CD8-positive, alpha-beta memory T cell (primary cell): ENCODE results near the gene NPAS3. TPM values are rescaled to one million over a fixed set of nuclear protein-coding genes. Genes with fewer than 3 reads are reported as not detected.

Experiments used
- CTCF ChIA-PET: fragments of 350-600 bp; sonication (Branson Sonifier 250); formaldehyde crosslinking; loops from one replicate; lab custom pipeline; 2021; ENCODE audit warnings: antibody characterized with exemption; lab: Charles Lee
- POLR2A ChIA-PET: fragments of 350-600 bp; sonication (Branson Sonifier 250); formaldehyde crosslinking; loops from one replicate; lab custom pipeline; 2021; ENCODE audit warnings: antibody characterized with exemption; lab: Charles Lee
- DNase-seq, 5 donors: peaks; one replicate each; pipeline versions ENCODE4 v3.0.0 to v3.0.0-alpha.2; 2020 to 2022; ENCODE audit warnings: mixed read lengths in 1 of 5
- H3K27ac ChIP-seq: one replicate; pipeline ENCODE4 v1.7.0; 2013; ENCODE audit warnings: low read depth, mild to moderate bottlenecking, low read length, moderate library complexity
- H3K27me3 ChIP-seq: 2 replicates; pipeline ENCODE4 v1.7.0; 2013; ENCODE audit warnings: low read length, mild to moderate bottlenecking; ENCODE audit not compliant: insufficient read depth, poor library complexity, severe bottlenecking
- H3K36me3 ChIP-seq: 2 replicates; pipeline ENCODE4 v1.7.0; 2013; ENCODE audit warnings: mild to moderate bottlenecking, low read length, moderate library complexity; ENCODE audit not compliant: insufficient read depth
- H3K4me1 ChIP-seq: 2 replicates; pipeline ENCODE4 v1.7.0; 2013; ENCODE audit warnings: mild to moderate bottlenecking, low read length, moderate library complexity; ENCODE audit not compliant: insufficient read depth
- H3K4me3 ChIP-seq: 2 replicates; pipeline ENCODE4 v1.7.0; 2013; ENCODE audit warnings: mild to moderate bottlenecking, low read length
- H3K9me3 ChIP-seq: 2 replicates; pipeline ENCODE4 v1.7.0; 2013; ENCODE audit warnings: mild to moderate bottlenecking, low read length
- H3K27ac Mint-ChIP-seq, 8 donors: one replicate each; pipeline ENCODE4 v1.8.0; 2020 to 2021; ENCODE audit warnings: mixed read lengths in 8 of 8, mild to moderate bottlenecking in 6 of 8, inconsistent platforms in 3 of 8, moderate library complexity in 3 of 8
- H3K27me3 Mint-ChIP-seq, 2 donors: one replicate each; pipeline ENCODE4 v1.8.0; 2020 to 2021; ENCODE audit warnings: mixed read lengths in 2 of 2, mild to moderate bottlenecking in 1 of 2, moderate library complexity in 1 of 2
- H3K36me3 Mint-ChIP-seq, 3 donors: one replicate each; pipeline ENCODE4 v1.8.0; 2020 to 2021; ENCODE audit warnings: mixed read lengths in 3 of 3, inconsistent platforms in 1 of 3, mild to moderate bottlenecking in 1 of 3
- H3K4me1 Mint-ChIP-seq, 3 donors: one replicate each; pipeline ENCODE4 v1.8.0; 2020 to 2021; ENCODE audit warnings: mixed read lengths in 3 of 3, inconsistent platforms in 1 of 3, mild to moderate bottlenecking in 1 of 3
- H3K4me3 Mint-ChIP-seq, 7 donors: one replicate each; pipeline ENCODE4 v1.8.0; 2020 to 2021; ENCODE audit warnings: mixed read lengths in 7 of 7, mild to moderate bottlenecking in 6 of 7, moderate library complexity in 4 of 7, inconsistent platforms in 2 of 7
- H3K9me3 Mint-ChIP-seq, 5 donors: one replicate each; pipeline ENCODE4 v1.8.0; 2020 to 2022; ENCODE audit warnings: mixed read lengths in 5 of 5, mild to moderate bottlenecking in 3 of 5, moderate library complexity in 2 of 5, inconsistent platforms in 1 of 5
- polyA plus RNA-seq: library from polyadenylated mRNA; unstranded; fragments of 300-500 nt; fragmentation: Illumina TruSeq; gene quantifications from one replicate; pipeline ENCODE4 v1.2.3, GENCODE V29; 2021
- total RNA-seq, 2 experiments: library from RNA; stranded (reverse); gene quantifications; one replicate each; pipeline ENCODE4 v1.2.3, GENCODE V29; 2021

The NPAS3 gene
- total and polyA plus RNA-seq, 3 experiments from 2014 or later = not detected

DNA sequence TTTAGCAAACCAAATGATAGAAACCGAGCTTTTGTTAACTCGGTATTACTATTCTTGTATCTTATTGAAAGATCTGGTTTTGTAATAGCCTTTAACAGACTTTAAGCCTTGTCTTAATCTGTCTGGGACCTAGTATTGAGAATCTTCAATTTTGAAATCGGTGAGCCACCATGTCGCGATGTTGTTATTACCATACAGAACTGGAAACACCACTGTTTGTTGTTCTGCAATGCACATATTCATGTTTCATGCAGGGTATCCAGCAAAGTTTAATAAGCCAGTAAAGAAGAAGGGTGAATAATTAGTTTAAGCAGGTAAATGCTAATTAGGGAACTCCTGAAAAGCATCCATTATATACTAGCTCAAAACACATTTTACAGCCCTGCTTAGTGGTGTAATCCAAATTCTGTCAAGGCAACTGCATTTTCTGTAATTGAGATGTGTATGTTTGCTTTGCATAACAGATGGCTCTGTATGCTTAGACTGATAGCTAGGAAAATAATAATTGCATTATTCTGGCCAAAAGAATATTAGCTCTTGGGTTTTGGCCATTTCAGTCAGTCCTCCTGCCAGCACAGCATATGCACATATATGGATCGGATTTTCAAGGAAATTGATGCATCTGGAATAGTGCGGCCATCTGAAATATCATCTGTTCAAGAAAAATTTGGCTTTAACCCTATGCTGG is 623.0 kb downstream of the NPAS3 start:
- Histone ChIP-seq H3K36me3 (no peaks in the 10 kb centered on the region), H3K4me1 (no peaks in the 10 kb centered on the region), H3K27me3 (no peaks in the 10 kb centered on the region), H3K4me3 (no peak overlapping the region), H3K9me3 (no peaks in the 10 kb centered on the region), H3K27ac (no peak overlapping the region)
- Mint-ChIP-seq H3K27me3 (no peaks in the 10 kb centered on the region), H3K36me3 (no peaks in the 10 kb centered on the region), H3K9me3 (peaks cover 0 to 8% (median 4%) of the 10 kb centered on the region in 5 donors), H3K4me1 (no peaks in the 10 kb centered on the region), H3K4me3 (no peak overlapping the region), H3K27ac (no peak overlapping the region)
- ChIA-PET CTCF (no interaction called here), POLR2A (no interaction called here)
- DNase-seq = no peak

DNA sequence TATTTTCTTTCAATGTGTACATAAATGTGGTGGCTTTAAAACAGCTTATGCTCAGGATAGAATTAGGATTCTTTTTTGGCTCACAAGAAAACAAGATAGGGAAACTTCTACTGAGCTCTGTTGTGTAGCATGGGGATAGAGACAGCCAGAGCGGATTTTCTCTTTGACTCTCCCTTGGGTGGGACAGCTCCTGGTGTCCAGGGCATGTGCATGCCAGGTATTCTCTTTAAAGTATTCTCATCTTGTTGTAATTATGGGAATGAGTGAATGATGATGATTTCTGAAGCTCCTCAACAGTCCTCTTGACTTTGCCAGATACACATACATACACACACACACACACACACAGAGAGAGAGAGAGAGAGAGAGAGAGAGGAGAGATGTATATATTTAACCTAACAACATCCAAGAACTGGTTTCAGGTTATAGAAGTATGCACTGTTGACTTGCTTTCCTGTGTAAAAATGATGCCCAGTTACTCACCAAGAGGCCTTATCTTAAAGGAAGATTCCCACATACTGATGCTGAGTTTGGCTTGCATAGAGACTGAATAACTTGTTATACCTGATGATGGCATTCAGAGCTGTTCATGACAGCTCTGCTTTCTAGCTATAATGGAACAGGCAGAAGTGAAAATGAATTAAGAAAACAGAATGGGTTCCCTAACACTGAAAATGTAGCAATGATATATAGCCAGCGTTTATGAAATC is 624.7 kb downstream of the NPAS3 start:
- ChIA-PET CTCF (no interaction called here), POLR2A (no interaction called here)
- Mint-ChIP-seq H3K36me3 (no peaks in the 10 kb centered on the region), H3K27ac (no peak overlapping the region), H3K4me1 (no peaks in the 10 kb centered on the region), H3K27me3 (no peaks in the 10 kb centered on the region), H3K4me3 (no peak overlapping the region), H3K9me3 (peaks cover 0 to 6% (median 3%) of the 10 kb centered on the region in 5 donors)
- no peaks in the 10 kb centered on the region for H3K9me3 ChIP-seq
- H3K4me1 ChIP-seq = no peaks in the 10 kb centered on the region
- DNase-seq = no peak
- H3K4me3 ChIP-seq = no peak overlapping the region
- no peak overlapping the region for H3K27ac ChIP-seq
- no peaks in the 10 kb centered on the region for H3K36me3 ChIP-seq
- H3K27me3 ChIP-seq = no peaks in the 10 kb centered on the region

DNA sequence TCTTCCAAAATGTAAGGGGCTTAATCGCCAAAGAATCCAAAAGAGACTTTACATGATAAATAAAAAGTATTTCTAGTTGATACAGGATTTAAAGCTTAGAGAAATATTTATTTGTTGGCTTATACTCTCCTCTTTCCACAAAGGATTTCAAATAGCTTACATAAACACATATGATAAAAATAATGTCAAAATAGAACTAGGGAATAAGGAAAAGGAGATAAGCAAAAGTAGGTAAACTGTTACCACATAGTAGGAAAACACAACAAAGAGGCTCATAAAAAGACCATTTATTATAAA is 625.2 kb downstream of the NPAS3 start:
- CTCF ChIA-PET = no interaction called here
- Histone ChIP-seq H3K4me3 (no peak overlapping the region), H3K27ac (no peak overlapping the region), H3K9me3 (no peaks in the 10 kb centered on the region), H3K36me3 (no peaks in the 10 kb centered on the region), H3K4me1 (no peaks in the 10 kb centered on the region), H3K27me3 (no peaks in the 10 kb centered on the region)
- H3K4me1 Mint-ChIP-seq = no peaks in the 10 kb centered on the region
- DNase-seq = no peak
- H3K36me3 Mint-ChIP-seq = no peaks in the 10 kb centered on the region
- POLR2A ChIA-PET = no interaction called here
- no peak overlapping the region for H3K4me3 Mint-ChIP-seq
- no peak overlapping the region for H3K27ac Mint-ChIP-seq
- H3K27me3 Mint-ChIP-seq = no peaks in the 10 kb centered on the region
- H3K9me3 Mint-ChIP-seq = peaks cover 0 to 6% (median 3%) of the 10 kb centered on the region in 5 donors

DNA sequence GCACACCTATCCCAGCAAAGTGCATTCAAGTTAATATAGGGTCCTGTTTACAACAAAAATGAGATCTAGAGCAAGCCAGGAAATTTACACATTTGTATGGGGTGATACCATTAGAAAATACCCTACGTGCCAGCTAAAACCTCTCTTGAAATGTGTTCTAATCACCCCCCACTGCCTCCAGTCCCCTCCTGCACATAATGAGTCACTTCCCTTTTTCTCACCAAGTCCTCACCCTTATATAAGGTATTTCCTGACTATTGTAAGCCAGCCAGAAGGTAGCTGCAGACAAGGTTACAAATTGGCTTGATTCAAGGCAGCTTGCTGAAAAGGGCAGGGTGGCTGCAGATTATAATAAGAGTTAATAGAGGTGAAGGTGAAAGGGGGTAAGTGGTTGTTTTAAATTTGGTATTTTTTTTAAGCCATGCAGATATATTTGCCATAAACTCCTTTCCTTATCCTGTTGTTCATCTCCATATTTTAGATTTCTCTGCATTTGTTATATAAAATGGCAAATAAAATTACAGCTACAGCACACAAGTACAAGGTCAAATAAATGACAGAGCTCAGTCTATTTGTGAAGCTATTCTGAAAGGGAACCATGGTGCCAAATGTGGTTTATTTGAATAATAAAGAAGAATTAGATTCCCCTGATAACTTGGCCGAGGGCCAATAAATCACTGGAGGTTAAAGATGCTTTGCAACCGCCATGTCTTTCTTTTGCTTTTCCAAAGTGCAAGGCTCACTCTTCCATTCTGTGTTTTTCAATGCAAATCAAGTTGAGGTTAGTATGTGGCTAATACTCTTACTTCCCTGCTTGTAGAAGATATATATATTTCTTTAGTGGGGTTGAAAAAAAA is 626.3 kb downstream of the NPAS3 start:
- ChIA-PET CTCF (no interaction called here), POLR2A (no interaction called here)
- Histone ChIP-seq H3K4me3 (no peak overlapping the region), H3K9me3 (no peaks in the 10 kb centered on the region), H3K27me3 (no peaks in the 10 kb centered on the region), H3K27ac (no peak overlapping the region), H3K36me3 (no peaks in the 10 kb centered on the region), H3K4me1 (no peaks in the 10 kb centered on the region)
- Mint-ChIP-seq H3K9me3 (peaks cover 0 to 6% (median 2%) of the 10 kb centered on the region in 5 donors), H3K27me3 (no peaks in the 10 kb centered on the region), H3K36me3 (no peaks in the 10 kb centered on the region), H3K4me3 (no peak overlapping the region), H3K4me1 (no peaks in the 10 kb centered on the region), H3K27ac (no peak overlapping the region)
- DNase-seq = no peak

DNA sequence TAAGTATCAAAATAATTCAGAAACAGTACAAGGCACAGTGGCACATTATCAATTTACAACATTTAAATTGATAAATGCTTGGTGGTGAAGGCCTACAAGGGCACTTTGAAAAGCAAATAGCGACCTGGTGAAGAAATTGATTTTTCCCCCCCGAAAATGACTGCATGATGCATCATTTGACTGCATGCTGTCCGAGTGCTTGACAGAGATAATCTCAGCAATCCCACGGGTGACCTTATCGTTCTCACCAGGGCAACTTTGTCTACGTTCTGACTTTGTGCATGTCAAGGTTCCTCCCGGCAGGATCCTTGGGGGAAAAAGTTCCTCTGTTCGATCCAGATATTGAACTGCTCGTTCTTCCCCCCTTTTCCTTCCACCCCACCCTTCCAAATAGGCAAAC is 627.4 kb downstream of the NPAS3 start:
- Mint-ChIP-seq H3K36me3 (no peaks in the 10 kb centered on the region), H3K27me3 (no peaks in the 10 kb centered on the region), H3K9me3 (peaks cover 0 to 2% (median 0%) of the 10 kb centered on the region in 5 donors), H3K4me3 (no peak overlapping the region), H3K4me1 (no peaks in the 10 kb centered on the region), H3K27ac (no peak overlapping the region)
- Histone ChIP-seq H3K36me3 (no peaks in the 10 kb centered on the region), H3K4me1 (no peaks in the 10 kb centered on the region), H3K27me3 (no peaks in the 10 kb centered on the region), H3K27ac (no peak overlapping the region), H3K9me3 (no peaks in the 10 kb centered on the region), H3K4me3 (no peak overlapping the region)
- POLR2A ChIA-PET = no interaction called here
- CTCF ChIA-PET = no interaction called here
- DNase-seq = no peak

DNA sequence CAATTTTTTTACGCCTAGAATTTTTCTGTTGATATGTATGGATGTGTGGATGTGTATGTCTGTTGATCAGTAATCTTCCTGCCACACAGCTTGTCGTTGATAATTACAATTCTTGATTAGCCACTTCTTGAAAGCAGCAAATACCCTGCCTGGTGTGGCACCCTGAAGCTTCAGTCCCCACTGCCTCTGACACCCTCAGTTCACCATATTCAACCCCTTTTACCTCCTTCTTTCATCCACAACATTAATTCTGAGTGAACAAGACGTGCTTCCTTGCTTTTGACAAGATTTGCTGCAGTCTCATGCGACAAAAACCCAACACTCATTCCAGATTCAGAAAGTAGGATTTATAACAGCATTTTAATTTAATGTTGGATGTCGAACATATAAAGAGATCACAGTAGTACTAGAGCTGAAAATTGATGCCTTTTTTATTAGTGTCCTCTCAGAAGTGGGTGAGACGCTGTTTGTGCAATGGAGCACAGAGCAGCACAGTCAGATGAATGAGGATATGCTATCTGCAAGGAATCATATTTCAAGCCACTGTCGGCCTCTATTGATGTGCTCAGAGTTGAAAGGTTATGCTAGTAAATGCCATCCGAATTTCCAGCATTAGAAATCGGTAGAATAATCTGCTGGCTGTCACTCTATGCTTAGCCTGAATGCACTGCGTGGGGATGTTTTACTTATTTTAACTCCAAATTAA is 628.5 kb downstream of the NPAS3 start:
- Histone ChIP-seq H3K36me3 (no peaks in the 10 kb centered on the region), H3K27ac (no peak overlapping the region), H3K9me3 (no peaks in the 10 kb centered on the region), H3K4me3 (no peak overlapping the region), H3K4me1 (no peaks in the 10 kb centered on the region), H3K27me3 (no peaks in the 10 kb centered on the region)
- Mint-ChIP-seq H3K9me3 (peaks cover 0 to 2% (median 0%) of the 10 kb centered on the region in 5 donors), H3K4me3 (no peak overlapping the region), H3K36me3 (no peaks in the 10 kb centered on the region), H3K4me1 (no peaks in the 10 kb centered on the region), H3K27ac (no peak overlapping the region), H3K27me3 (no peaks in the 10 kb centered on the region)
- no peak for DNase-seq
- POLR2A ChIA-PET = no interaction called here
- CTCF ChIA-PET = no interaction called here

DNA sequence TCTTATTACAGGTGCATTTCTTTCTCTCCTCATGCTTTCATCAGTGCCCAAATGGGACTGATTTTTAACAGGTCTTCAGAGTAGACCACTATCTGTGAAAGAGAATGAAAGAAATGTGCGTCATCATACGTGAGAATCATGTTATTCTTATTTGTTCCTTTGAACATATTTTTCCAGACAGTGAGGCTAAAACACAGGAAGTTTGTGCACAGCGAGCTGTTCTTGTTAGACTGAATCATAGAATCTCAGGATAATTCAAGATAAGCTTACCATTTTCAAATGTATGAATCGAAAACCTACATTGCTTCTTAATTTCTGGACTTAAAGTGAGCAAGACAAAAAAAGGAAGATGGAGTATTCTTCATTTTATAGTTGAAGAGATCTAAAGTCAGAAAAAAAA is 629.1 kb downstream of the NPAS3 start:
- Histone ChIP-seq H3K36me3 (no peaks in the 10 kb centered on the region), H3K4me3 (no peak overlapping the region), H3K27ac (no peak overlapping the region), H3K9me3 (no peaks in the 10 kb centered on the region), H3K27me3 (no peaks in the 10 kb centered on the region), H3K4me1 (no peaks in the 10 kb centered on the region)
- DNase-seq = no peak
- Mint-ChIP-seq H3K36me3 (no peaks in the 10 kb centered on the region), H3K4me1 (no peaks in the 10 kb centered on the region), H3K27me3 (no peaks in the 10 kb centered on the region), H3K27ac (no peak overlapping the region), H3K9me3 (peaks cover 0 to 5% (median 0%) of the 10 kb centered on the region in 5 donors), H3K4me3 (no peak overlapping the region)
- POLR2A ChIA-PET = no interaction called here
- CTCF ChIA-PET = no interaction called here
